ENCODE measurements around the gene DACH1.
"Not testable (repeated sequence)": the region's sequence is repeated elsewhere in the genome, so short reads cannot be mapped to it uniquely, and the experiment has no call there.

DACH1 gene

GRCh38 chr13:71827241-71827640, 39.8 kb downstream of the DACH1 start:
- no peak for DNase-seq

- no peak for DNase-seq
These were observed 46.3 kb downstream of the DACH1 start for GRCh38 chr13:71820699-71821098.

GRCh38 chr13:71817335-71817734, 49.7 kb downstream of the DACH1 start:
- DNase-seq = no peak

GRCh38 chr13:71814806-71815360, 52.1 kb downstream of the DACH1 start:
- no peak for DNase-seq

GRCh38 chr13:71813187-71813586, 53.8 kb downstream of the DACH1 start:
- DNase-seq = no peak

- no peak for DNase-seq
These were observed 55.7 kb downstream of the DACH1 start for GRCh38 chr13:71811344-71811743.

- no peak for DNase-seq
These were observed 58.3 kb downstream of the DACH1 start for GRCh38 chr13:71808708-71809107.

- DNase-seq = no peak
These were observed 60.1 kb downstream of the DACH1 start for GRCh38 chr13:71806886-71807285.

GRCh38 chr13:71803066-71803465, 63.9 kb downstream of the DACH1 start:
- DNase-seq = no peak

- DNase-seq = no peak
These were observed 65.2 kb downstream of the DACH1 start for GRCh38 chr13:71801781-71802180.

- no peak for DNase-seq
These were observed 65.7 kb downstream of the DACH1 start for GRCh38 chr13:71801165-71801760.

GRCh38 chr13:71799324-71799723, 67.7 kb downstream of the DACH1 start:
- DNase-seq = no peak

GRCh38 chr13:71798707-71799106, 68.3 kb downstream of the DACH1 start:
- no peak for DNase-seq

- DNase-seq = no peak
These were observed 69.5 kb downstream of the DACH1 start for GRCh38 chr13:71797517-71797916.

- DNase-seq = no peak
These were observed 77.2 kb downstream of the DACH1 start for GRCh38 chr13:71789693-71790329.

GRCh38 chr13:71789037-71789436, 78.0 kb downstream of the DACH1 start:
- no peak for DNase-seq

GRCh38 chr13:71787414-71787813, 79.6 kb downstream of the DACH1 start:
- DNase-seq = no peak

GRCh38 chr13:71786875-71787274, 80.1 kb downstream of the DACH1 start:
- no peak for DNase-seq

- no peak for DNase-seq
These were observed 81.6 kb downstream of the DACH1 start for GRCh38 chr13:71785361-71785760.

GRCh38 chr13:71780546-71780945, 86.5 kb downstream of the DACH1 start:
- DNase-seq = no peak

- not testable (repeated sequence) for DNase-seq
These were observed 88.0 kb downstream of the DACH1 start for GRCh38 chr13:71778998-71779397.

- no peak for DNase-seq
These were observed 91.0 kb downstream of the DACH1 start for GRCh38 chr13:71775966-71776365.

- DNase-seq = no peak
These were observed 92.1 kb downstream of the DACH1 start for GRCh38 chr13:71774863-71775262.

- no peak for DNase-seq
These were observed 93.5 kb downstream of the DACH1 start for GRCh38 chr13:71773531-71773930.

- no peak for DNase-seq
These were observed 94.6 kb downstream of the DACH1 start for GRCh38 chr13:71772361-71772760.
